GM12892 (cell line): ENCODE results near the gene SHH.

Experiments used
- POLR2A ChIP-seq: IDR thresholded peaks from 2 replicates; pipeline ENCODE4 v1.6.1; 2011; ENCODE audit warnings: low read depth, low read length, control low read depth
- TAF1 ChIP-seq: IDR thresholded peaks from 2 replicates; pipeline ENCODE4 v1.6.1; 2011; ENCODE audit warnings: low read depth, mild to moderate bottlenecking, control low read depth, low read length, borderline replicate concordance

GRCh38 chr7:155752756-155753445, 59.4 kb downstream of the SHH start:
- TF ChIP-seq POLR2A (no peak), TAF1 (no peak)
